Measurements from ENCODE around the gene CCAR1. TPM values are rescaled to one million over a fixed set of nuclear protein-coding genes. Genes with fewer than 3 reads are reported as not detected.
"Not testable (repeated sequence)": the region's sequence is repeated elsewhere in the genome, so short reads cannot be mapped to it uniquely, and the experiment has no call there.

Gene CCAR1
- total and polyA plus RNA-seq, 2 of the 13 experiments (the other 11 are each of a cell fraction or from before 2014, with no cell fraction given): 74.5 to 81.6 TPM

DNA sequence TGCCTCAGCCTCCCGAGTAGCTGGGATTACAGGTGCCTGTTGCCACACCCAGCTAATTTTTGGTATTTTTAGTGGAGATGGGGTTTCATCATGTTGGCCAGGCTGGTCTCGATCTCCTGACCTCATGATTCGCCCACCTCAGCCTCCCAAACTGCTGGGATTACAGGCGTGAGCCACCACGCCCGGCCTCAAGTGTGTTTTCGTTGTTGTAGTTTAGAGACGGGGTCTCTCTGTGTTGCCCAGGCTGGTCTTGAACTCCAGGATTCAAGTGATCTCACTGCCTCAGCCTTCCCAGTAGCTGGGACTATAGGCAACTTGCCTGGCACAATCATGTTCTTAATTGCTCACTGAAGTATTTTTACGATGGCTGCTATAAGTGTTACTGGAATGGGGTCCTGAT, 89.8 kb downstream of the CCAR1 start:
- H3K36me3 ChIP-seq (replicated peaks in 1 of 2; ENCODE audit: control insufficient read depth in 1 of 2, insufficient read depth in 2 of 2, low read length in 2 of 2); intact Hi-C loops (cut with micrococcal nuclease; ENCODE audit: unreplicated experiment); H3K79me2 ChIP-seq (ENCODE audit: insufficient read depth, low read length); BruUV-seq (replicated peaks); H3K9me3 ChIP-seq (ENCODE audit: low read length); H3K27ac ChIP-seq (ENCODE audit: extremely low read length, insufficient read depth, low read length); in situ Hi-C loops (cut with HindIII; ENCODE audit: extremely low pct_ligation_motif_present, low pct_unique_long_range_greater_than_20kb); CTCF ChIA-PET (ENCODE audit: low intra/inter-chr PET ratio, low total read pairs); H3K4me3 ChIP-seq (replicated peaks in 1 of 3; ENCODE audit: insufficient read depth in 1 of 3, low read depth in 2 of 3, low read length in 3 of 3); H3K27me3 ChIP-seq (ENCODE audit: control insufficient read depth in 1 of 2, insufficient read depth in 2 of 2, low read length in 2 of 2); H3K4me2 ChIP-seq (ENCODE audit: low read depth, low read length); H4K20me1 ChIP-seq (ENCODE audit: insufficient read depth, low read length); DNase-seq (ENCODE audit: low spot score); H2AFZ ChIP-seq (ENCODE audit: low read length); H3K9ac ChIP-seq (ENCODE audit: insufficient read depth, low read depth, low read length); FAIRE-seq; ATAC-seq: not testable (repeated sequence)
- POLR2A ChIA-PET: interaction anchor here (1.4 kb wide), 1 partner anchor 16 kb away, joined by 3 read pairs; the partner anchor contains the start of gene STOX1
- peaks cover 32% of the 10 kb centered on the region for H3K4me1 ChIP-seq (ENCODE audit: insufficient read depth, low read length)
- WGBS (ENCODE audit: low lambda C conversion rate): 81% methylated on average over 9 of the region's 9 CpGs

DNA sequence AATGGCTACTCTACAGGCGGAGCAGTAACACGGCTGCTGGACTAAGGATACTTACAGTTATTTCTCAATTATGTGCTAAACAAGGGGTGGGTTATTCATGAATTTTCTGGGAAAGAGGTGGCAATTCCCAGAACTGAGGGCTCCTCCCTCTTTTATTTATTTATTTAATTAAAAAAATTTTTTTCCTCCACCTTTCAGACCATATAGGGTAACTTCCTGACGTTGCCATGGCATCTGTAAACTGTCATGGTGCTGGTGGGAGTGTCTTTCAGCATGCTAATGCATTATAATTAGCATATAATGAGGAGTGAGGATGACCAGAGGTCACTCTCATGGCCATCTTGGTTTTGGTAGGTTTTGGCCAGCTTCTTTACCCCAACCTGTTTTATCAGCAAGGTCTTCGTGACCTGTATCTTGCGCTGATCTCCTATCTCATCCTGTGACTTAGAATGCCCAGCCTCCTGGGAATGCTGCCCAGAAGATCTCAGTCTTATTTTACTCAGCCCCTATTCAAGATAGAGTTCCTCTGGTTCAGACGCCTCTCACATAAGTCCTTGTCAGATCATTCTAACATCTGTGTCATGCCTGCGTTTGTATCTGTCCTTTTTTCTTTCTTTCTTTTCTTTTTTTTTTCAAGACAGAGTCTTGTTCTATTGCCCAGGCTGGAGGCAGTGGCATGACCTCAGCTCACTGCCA, 90.4 kb downstream of the CCAR1 start:
- ChIA-PET CTCF (ENCODE audit: low intra/inter-chr PET ratio, low total read pairs) (no interaction called here), POLR2A (interaction anchor here (1.4 kb wide), 1 partner anchor 16 kb away, joined by 3 read pairs; the partner anchor contains the start of gene STOX1)
- H3K4me1 ChIP-seq (ENCODE audit: insufficient read depth, low read length): peaks cover 25% of the 10 kb centered on the region
- H3K27ac ChIP-seq (ENCODE audit: extremely low read length, insufficient read depth, low read length): no peak overlapping the region
- no peak for FAIRE-seq
- no peaks in the 10 kb centered on the region for H3K79me2 ChIP-seq (ENCODE audit: insufficient read depth, low read length)
- no peaks in the 10 kb centered on the region for H3K9me3 ChIP-seq (ENCODE audit: low read length)
- no peak overlapping the region for H2AFZ ChIP-seq (ENCODE audit: low read length)
- no peak for DNase-seq (ENCODE audit: low spot score)
- H4K20me1 ChIP-seq (ENCODE audit: insufficient read depth, low read length): no peaks in the 10 kb centered on the region
- intact Hi-C loops (cut with micrococcal nuclease; ENCODE audit: unreplicated experiment): no loop called here
- no peak overlapping the region for H3K4me2 ChIP-seq (ENCODE audit: low read depth, low read length)
- no TSS peak for BruUV-seq (replicated peaks)
- in situ Hi-C loops (cut with HindIII; ENCODE audit: extremely low pct_ligation_motif_present, low pct_unique_long_range_greater_than_20kb): no loop called here
- H3K4me3 ChIP-seq (replicated peaks in 1 of 3; ENCODE audit: insufficient read depth in 1 of 3, low read depth in 2 of 3, low read length in 3 of 3): no peak overlapping the region
- no peak overlapping the region for H3K9ac ChIP-seq (ENCODE audit: insufficient read depth, low read depth, low read length)
- H3K36me3 ChIP-seq (replicated peaks in 1 of 2; ENCODE audit: control insufficient read depth in 1 of 2, insufficient read depth in 2 of 2, low read length in 2 of 2): no peaks in the 10 kb centered on the region
- no peak for ATAC-seq
- WGBS (ENCODE audit: low lambda C conversion rate): 87% methylated on average over 7 of the region's 7 CpGs
- H3K27me3 ChIP-seq (ENCODE audit: control insufficient read depth in 1 of 2, insufficient read depth in 2 of 2, low read length in 2 of 2): no peaks in the 10 kb centered on the region
- TF ChIP-seq SOX6 (IDR thresholded peaks at IDR 0.05) (no peak), SOX6 (CRISPR knock-in tag; IDR thresholded peaks at IDR 0.05) (no peak), FOSL1 (CRISPR knock-in tag; IDR thresholded peaks at IDR 0.05; ENCODE audit: borderline replicate concordance) (no peak), ZMAT3 (CRISPR knock-in tag; conservative IDR thresholded peaks at IDR 0.05) (no peak), AGO1 (IDR thresholded peaks at IDR 0.05; ENCODE audit: low read depth, low read length, poor library complexity, severe bottlenecking) (no peak), HOXA9 (CRISPR knock-in tag; IDR thresholded peaks at IDR 0.05; ENCODE audit: borderline replicate concordance) (no peak), ZNF782 (CRISPR knock-in tag; IDR thresholded peaks at IDR 0.05; ENCODE audit: borderline replicate concordance) (no peak), MXI1 (IDR thresholded peaks at IDR 0.05; ENCODE audit: borderline replicate concordance, low read depth, low read length) (no peak), TAF1 (CRISPR knock-in tag; IDR thresholded peaks at IDR 0.05) (no peak), ZNF24 (IDR thresholded peaks at IDR 0.05) (no peak)
- TF ChIP-seq, protein P1, sequence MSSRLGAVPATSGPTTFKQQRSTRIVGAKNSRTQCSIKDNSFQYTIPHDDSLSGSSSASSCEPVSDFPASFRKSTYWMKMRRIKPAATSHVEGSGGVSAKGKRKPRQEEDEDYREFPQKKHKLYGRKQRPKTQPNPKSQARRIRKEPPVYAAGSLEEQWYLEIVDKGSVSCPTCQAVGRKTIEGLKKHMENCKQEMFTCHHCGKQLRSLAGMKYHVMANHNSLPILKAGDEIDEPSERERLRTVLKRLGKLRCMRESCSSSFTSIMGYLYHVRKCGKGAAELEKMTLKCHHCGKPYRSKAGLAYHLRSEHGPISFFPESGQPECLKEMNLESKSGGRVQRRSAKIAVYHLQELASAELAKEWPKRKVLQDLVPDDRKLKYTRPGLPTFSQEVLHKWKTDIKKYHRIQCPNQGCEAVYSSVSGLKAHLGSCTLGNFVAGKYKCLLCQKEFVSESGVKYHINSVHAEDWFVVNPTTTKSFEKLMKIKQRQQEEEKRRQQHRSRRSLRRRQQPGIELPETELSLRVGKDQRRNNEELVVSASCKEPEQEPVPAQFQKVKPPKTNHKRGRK (CRISPR knock-in tag; IDR thresholded peaks at IDR 0.05): no peak
- TF ChIP-seq, protein P2, sequence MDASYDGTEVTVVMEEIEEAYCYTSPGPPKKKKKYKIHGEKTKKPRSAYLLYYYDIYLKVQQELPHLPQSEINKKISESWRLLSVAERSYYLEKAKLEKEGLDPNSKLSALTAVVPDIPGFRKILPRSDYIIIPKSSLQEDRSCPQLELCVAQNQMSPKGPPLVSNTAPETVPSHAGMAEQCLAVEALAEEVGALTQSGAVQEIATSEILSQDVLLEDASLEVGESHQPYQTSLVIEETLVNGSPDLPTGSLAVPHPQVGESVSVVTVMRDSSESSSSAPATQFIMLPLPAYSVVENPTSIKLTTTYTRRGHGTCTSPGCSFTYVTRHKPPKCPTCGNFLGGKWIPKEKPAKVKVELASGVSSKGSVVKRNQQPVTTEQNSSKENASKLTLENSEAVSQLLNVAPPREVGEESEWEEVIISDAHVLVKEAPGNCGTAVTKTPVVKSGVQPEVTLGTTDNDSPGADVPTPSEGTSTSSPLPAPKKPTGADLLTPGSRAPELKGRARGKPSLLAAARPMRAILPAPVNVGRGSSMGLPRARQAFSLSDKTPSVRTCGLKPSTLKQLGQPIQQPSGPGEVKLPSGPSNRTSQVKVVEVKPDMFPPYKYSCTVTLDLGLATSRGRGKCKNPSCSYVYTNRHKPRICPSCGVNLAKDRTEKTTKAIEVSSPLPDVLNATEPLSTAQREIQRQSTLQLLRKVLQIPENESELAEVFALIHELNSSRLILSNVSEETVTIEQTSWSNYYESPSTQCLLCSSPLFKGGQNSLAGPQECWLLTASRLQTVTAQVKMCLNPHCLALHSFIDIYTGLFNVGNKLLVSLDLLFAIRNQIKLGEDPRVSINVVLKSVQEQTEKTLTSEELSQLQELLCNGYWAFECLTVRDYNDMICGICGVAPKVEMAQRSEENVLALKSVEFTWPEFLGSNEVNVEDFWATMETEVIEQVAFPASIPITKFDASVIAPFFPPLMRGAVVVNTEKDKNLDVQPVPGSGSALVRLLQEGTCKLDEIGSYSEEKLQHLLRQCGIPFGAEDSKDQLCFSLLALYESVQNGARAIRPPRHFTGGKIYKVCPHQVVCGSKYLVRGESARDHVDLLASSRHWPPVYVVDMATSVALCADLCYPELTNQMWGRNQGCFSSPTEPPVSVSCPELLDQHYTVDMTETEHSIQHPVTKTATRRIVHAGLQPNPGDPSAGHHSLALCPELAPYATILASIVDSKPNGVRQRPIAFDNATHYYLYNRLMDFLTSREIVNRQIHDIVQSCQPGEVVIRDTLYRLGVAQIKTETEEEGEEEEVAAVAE (CRISPR knock-in tag; IDR thresholded peaks at IDR 0.05; ENCODE audit: borderline replicate concordance): no peak

All from HepG2 (cell line).